ENCODE results near the gene VAMP3.

DNA sequence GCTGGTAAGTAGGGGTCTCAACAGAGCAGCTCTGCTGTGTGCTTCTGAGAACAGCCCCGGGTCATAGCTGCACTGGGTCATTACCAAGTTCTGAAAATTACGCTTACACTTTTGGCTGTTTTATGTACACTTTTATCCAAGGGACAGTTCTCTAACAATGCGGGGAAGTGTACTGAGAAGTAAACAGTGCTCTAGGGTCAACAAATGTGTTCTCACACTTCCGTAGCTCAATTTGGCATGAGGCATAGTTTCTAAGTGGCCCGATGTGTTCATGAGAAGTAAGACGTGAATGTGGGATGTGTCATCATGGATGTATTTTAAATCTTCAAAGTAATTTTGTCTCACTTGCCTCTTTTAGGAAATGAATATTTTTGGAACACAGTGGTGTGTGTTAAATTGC is 10.9 kb upstream of the VAMP3 start:
- no peak for TF ChIP-seq CTCF (IDR thresholded peaks at IDR 0.05; ENCODE audit: insufficient read depth, low read depth, low read length)
- TF ChIP-seq EZH2 (IDR thresholded peaks at IDR 0.05; ENCODE audit: insufficient read depth, low read length), result no peak

Measured in astrocyte (in vitro differentiated cells and primary cell).